ENCODE measurements around the gene SH3YL1. TPM values are rescaled to one million over a fixed set of nuclear protein-coding genes. Genes with fewer than 3 reads are reported as not detected.

Gene SH3YL1
- total RNA-seq, 1 experiment from 2014 or later = 26.5 TPM

DNA sequence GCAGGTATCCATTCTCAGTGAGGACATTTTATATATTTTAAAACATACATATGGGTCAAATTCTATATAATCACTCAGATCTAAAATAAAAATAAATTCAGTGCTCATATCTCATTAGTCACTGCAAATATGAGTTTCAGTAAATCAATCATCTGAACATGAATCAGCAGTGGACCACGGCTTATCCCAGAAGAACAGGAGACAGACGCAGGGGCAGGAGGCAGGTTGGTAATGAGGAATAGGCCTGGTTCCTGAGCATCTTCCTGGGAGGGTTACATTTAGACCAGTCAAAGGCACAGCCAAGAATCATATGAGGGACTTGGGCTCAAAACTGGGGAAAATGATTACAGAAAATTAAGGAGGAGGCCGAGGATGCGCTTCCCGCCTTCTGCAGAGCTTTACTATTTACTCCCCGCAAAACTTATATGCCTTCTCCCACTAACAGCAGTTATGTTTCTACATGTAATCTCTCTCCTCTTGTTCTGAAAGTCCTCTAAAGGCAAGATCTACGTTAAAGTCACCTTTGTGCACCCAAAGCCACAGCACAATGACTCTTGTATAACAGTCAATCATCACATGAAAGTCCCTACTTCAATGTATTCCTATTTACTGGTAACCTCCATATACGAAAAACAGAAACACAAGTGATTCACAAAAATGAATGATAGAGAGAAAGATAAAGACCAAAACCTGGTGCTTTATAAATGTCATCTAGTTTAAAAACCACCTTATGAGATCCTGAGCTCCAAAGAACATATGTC lies 35.1 kb downstream of the SH3YL1 start:
- H3K9ac ChIP-seq (ENCODE audit: extremely low read depth, insufficient read length, low read length) = no peak overlapping the region
- Mint-ChIP-seq H3K4me1 (peaks cover 18 to 19% of the 10 kb centered on the region in 2 experiments), H3K27me3 (ENCODE audit: low read depth) (no peaks in the 10 kb centered on the region), H3K4me3 (no peak overlapping the region), H3K36me3 (ENCODE audit: insufficient read depth in 1 of 3, low read depth in 3 of 3) (peaks cover 10 to 24% (median 16%) of the 10 kb centered on the region in 3 experiments), H3K27ac (no peak overlapping the region), H3K9me3 (no peaks in the 10 kb centered on the region; a peak in 1 of 5 replicates)
- H3T11ph ChIP-seq (ENCODE audit: low read length) = no peak overlapping the region
- no peaks in the 10 kb centered on the region for H3K23me2 ChIP-seq (ENCODE audit: insufficient read length, low read depth, low read length, poor library complexity, severe bottlenecking)
- WGBS (ENCODE audit: extremely low coverage, insufficient read length, low lambda C conversion rate) = no CpG with 5 or more reads among the region's 8 CpGs
- DNase-seq = no peak
- H3K4ac ChIP-seq (ENCODE audit: low read depth, low read length) = no peak overlapping the region
- H4K8ac ChIP-seq (replicated peaks; ENCODE audit: insufficient read length, low read depth, low read length) = no peak overlapping the region
- H2AK5ac ChIP-seq (ENCODE audit: insufficient read length, low read length) = no peak overlapping the region
- no peak overlapping the region for H2BK20ac ChIP-seq (ENCODE audit: low read depth, low read length, poor library complexity, severe bottlenecking)
- no peak overlapping the region for H2BK12ac ChIP-seq (ENCODE audit: insufficient read length, low read depth, low read length)
- no peak overlapping the region for H2BK15ac ChIP-seq (ENCODE audit: low read depth, low read length)
- H3K4me1 ChIP-seq (ENCODE audit: insufficient read depth, low read length) = no peaks in the 10 kb centered on the region
- no peak overlapping the region for H2BK5ac ChIP-seq (ENCODE audit: insufficient read length, low read length)
- no peak overlapping the region for H3K4me2 ChIP-seq (ENCODE audit: insufficient read depth, insufficient read length, low read length)
- no peaks in the 10 kb centered on the region for H3K27me3 ChIP-seq (ENCODE audit: insufficient read depth, low read length)
- no peak for TF ChIP-seq CTCF (conservative IDR thresholded peaks at IDR 0.05)
- H3K23ac ChIP-seq (ENCODE audit: insufficient read length, low read depth, low read length) = no peak overlapping the region
- H3K79me2 ChIP-seq (ENCODE audit: insufficient read depth, low read length) = no peaks in the 10 kb centered on the region; the same call in 1 of the 2 replicates
- no peaks in the 10 kb centered on the region for H3K9me3 ChIP-seq (ENCODE audit: control insufficient read depth, low read depth, low read length)
- H2BK120ac ChIP-seq (ENCODE audit: low read depth, low read length, poor library complexity, severe bottlenecking) = no peak overlapping the region
- H3K14ac ChIP-seq (ENCODE audit: insufficient read depth, low read length) = no peak overlapping the region
- no peak overlapping the region for H4K5ac ChIP-seq (ENCODE audit: insufficient read length, low read depth, low read length)
- no peak overlapping the region for H3K18ac ChIP-seq (ENCODE audit: insufficient read length, low read depth, low read length)
- no peaks in the 10 kb centered on the region for H4K20me1 ChIP-seq (ENCODE audit: control insufficient read depth, insufficient read depth, insufficient read length)
- H3K56ac ChIP-seq (ENCODE audit: insufficient read length, low read depth, low read length) = no peak overlapping the region
- no peak overlapping the region for H2AFZ ChIP-seq (ENCODE audit: low read length)
- H3K27ac ChIP-seq (ENCODE audit: insufficient read length, low read depth, low read length) = no peak overlapping the region
- H4K91ac ChIP-seq (ENCODE audit: insufficient read length, low read depth, low read length) = no peak overlapping the region
- no peaks in the 10 kb centered on the region for H3K79me1 ChIP-seq (ENCODE audit: insufficient read depth, low read depth, low read length, poor library complexity, severe bottlenecking)

All from H9 (cell line).